Daoy (cell line): ENCODE measurements around the gene TCEA3. TPM values are rescaled to one million over a fixed set of nuclear protein-coding genes. Genes with fewer than 3 reads are reported as not detected.

Experiments used
- DNase-seq: peaks from one replicate; pipeline ENCODE4 v3.0.0-alpha.2; 2015; ENCODE audit warnings: low read depth
- total RNA-seq: library from RNA; depleted of rRNA; stranded (reverse); fragments of >200 nt; shearing (Covaris generic); gene quantifications from 2 replicates; pipeline ENCODE4 v1.2.3, GENCODE V29; 2014

TCEA3 gene
- total RNA-seq, 1 experiment from 2014 or later: 1.7 TPM

GRCh38 chr1:23421343-23421742 lies 3.2 kb downstream of the TCEA3 start:
- DNase-seq: no peak

DNA sequence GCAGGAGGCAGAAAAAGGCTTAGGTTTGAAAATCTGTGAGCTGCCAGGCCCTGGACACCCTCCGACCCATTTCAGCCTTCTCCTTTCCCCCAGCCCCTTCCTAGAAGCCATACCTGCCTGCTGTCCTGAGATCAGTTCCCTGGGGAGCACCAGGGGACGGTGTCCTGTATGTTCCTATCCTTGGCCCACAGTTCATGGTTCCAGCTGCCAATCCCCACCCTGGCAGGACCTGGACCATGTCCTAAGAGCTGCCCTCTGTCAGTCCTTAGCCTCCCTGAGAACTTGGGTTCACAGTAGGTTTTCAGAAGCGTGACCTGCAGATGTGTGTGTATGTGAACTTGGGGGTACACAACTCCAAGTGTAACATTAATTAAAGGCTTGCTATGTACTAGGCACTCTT lies 3.8 kb downstream of the TCEA3 start:
- DNase-seq: no peak

GRCh38 chr1:23419180-23419579 lies 5.4 kb downstream of the TCEA3 start:
- DNase-seq: no peak

GRCh38 chr1:23417570-23417969 lies 7.0 kb downstream of the TCEA3 start:
- DNase-seq: no peak

DNA sequence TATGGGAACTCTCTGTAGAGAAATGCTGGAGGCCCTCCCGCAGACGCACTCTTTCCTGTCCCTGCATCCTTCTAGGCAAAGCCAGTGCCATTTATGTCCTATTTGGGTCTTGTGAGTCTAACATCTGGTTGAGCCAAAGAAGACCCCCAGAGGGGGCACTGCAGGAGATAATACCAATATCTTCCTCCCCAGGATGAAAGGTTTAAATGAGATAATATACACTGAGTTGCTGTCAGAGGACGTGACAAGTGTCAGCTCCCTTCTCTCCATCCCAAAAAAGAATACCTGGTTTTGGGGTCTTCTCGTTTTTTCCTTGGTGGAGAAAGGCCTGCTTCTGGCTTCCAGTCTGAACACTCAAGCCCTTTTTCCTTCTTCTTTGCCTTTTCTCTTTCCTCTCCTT lies 7.6 kb downstream of the TCEA3 start:
- no peak for DNase-seq

GRCh38 chr1:23408797-23409290 lies 15.7 kb downstream of the TCEA3 start:
- DNase-seq: no peak

- no peak for DNase-seq
These were observed 17.4 kb downstream of the TCEA3 start for GRCh38 chr1:23407016-23407630.

DNA sequence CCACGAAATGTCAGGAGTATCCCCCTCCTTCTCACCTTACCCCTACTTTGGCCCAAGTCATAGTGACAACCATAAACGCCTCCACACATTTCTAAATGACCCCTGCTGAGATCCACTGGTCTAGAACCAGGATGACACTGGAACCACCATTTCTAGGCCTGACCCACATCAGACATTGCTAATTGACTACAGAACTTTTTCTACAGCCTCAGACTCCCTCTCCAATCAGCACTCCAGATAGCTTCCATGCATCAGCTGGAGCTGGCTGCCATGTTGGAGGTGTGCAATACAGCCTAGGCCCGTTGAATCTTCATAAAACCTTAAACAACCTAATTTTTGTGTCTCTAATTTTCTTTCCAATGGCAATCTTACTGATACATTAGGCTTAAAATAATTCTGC lies 18.6 kb downstream of the TCEA3 start:
- DNase-seq: no peak

GRCh38 chr1:23403735-23404486 lies 20.6 kb downstream of the TCEA3 start:
- DNase-seq: peak; percentile 99

GRCh38 chr1:23403355-23403734 lies 21.2 kb downstream of the TCEA3 start:
- no peak for DNase-seq

- peak; percentile 91 for DNase-seq
These were observed 21.6 kb downstream of the TCEA3 start for GRCh38 chr1:23403038-23403336.

GRCh38 chr1:23402286-23403037 lies 22.1 kb downstream of the TCEA3 start:
- peak; percentile 51 for DNase-seq

DNA sequence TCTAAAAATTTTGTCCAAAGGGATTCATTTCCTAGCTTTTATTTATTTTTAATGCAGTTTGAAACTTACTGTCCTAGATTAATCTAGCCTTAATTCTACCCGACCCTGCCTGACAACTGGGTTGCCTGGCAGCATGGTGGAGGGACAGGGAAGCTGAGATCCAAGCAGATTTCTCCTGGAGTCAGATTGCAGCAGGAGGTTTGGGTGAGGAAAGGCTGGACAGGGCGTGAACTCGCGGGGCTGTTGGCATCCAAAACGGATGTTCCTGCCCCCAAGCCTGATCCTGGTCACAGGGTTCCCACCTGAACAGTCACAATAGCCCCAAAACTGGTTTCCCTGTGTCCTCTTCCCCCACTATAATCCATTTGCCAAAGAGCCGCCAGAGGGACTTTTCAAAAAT lies 23.2 kb downstream of the TCEA3 start:
- no peak for DNase-seq

DNA sequence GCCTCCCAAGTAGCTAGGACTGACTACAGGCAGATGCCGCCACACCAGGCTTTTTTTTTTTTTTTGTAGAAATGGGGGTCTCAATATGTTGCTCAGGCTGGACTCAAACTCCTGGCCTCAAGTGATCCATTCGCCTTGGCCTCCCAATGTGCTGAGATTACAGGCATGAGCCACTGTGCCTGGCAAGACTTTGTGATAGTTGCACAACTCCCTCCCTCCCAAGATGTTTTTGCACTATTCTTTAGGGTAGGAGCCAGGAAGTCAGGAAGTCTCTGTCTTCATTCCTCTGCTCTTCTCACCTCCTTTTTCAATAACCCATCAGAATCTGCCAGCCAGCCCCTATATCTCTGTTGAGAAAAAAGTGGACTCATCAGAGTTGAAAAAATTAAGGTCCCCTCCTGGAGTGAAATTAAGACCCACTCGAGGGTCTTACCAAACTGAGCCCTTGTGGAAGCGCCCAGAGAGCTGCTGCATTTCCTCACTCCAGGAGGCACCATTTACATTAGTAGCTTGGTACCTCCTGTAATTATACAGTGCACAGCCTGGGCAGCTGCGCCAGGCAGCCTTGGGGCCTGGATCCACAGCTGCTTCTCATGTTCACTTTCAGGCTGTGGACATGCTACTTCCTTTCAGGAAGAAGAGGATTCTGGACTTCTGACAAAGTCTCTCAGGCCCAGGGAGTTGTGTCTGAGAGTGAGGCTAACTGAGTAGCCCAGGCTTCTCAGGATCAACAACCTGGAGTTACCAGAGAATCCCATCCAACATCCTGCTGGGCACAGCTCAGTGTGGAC lies 24.0 kb downstream of the TCEA3 start:
- DNase-seq: no peak

GRCh38 chr1:23399229-23399628 lies 25.3 kb downstream of the TCEA3 start:
- no peak for DNase-seq

- no peak for DNase-seq
These were observed 26.6 kb downstream of the TCEA3 start for GRCh38 chr1:23397908-23398307.

- no peak for DNase-seq
These were observed 28.2 kb downstream of the TCEA3 start for GRCh38 chr1:23396380-23396779.

DNA sequence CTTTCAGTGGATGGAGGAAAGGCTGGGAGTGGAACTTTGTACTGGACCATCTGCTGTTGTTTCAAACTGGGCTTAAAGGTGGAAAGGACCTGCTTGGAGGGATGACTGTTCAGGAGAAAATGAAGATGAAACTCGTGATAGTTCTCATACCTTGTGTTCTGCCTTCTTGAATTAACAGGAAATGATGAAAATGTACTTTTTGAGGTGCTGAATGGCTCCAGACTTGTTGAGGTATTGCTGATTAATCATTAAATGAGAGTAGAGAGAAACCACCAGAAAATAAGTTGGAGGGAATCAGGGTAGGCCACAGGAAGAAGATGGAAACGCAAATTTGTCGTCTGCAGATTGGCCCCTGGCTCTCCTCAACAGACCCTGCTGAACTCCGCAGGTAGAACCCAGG lies 28.7 kb downstream of the TCEA3 start:
- no peak for DNase-seq

DNA sequence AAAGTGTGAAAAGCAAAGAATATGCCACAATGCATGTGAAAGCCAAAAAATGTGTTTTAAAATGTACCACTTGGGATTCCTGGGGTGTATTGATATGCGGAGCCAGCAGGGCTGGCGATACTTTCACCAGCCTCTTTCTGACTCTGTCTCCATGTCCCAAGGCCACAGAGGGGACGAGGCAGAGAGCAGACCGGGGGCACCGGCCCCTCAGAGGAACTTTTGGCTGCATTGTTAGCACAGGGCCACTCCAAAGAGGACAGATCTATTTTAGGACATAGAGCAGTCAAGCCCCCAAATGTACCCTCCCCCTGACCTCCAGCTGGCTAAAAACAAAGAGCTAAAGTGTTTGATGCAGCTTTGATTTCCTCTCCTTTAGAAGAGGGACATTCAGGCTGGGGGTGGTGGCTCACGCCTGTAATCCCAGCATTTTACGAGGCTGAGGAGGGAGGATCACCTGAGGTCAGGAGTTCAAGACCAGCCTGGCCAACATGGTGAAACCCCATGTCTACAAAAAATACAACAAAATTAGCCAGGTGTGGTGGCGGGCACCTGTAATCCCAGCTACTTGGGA lies 29.3 kb downstream of the TCEA3 start:
- DNase-seq: no peak

DNA sequence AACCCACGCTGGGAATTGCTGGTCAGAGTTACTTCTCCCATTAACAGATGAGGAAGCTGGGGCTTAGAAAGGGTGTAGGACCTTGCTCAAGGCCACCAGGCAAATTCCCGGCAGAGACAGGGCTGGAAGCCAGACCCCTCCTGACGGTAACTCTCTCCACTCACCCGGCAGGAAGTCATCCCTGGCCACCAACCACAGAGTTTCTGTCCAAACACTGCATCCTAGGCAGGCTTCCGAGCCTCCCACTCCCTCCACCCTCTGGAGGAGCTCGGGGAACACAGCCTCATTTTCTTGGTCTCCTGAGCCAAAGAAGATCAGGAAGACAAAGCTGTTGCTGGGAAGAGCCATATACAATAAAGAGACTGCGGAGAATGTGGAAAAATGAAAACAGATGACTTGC lies 29.9 kb downstream of the TCEA3 start:
- DNase-seq: peak; percentile 76

GRCh38 chr1:23394181-23394580 lies 30.4 kb downstream of the TCEA3 start:
- peak; percentile 54 for DNase-seq

GRCh38 chr1:23393706-23394105 lies 30.8 kb downstream of the TCEA3 start:
- DNase-seq: peak; percentile 91
